HEK293 (cell line): ENCODE data around the gene PARVA.

Experiments used
- CTCF ChIA-PET: fragments of 350-600 bp; formaldehyde crosslinking; extraction: SDS; loops from one replicate; lab custom pipeline; 2021; ENCODE audit warnings: antibody characterized with exemption; lab: Yijun Ruan, JAX
- POLR2A ChIA-PET: fragments of 300-600 bp; formaldehyde crosslinking; extraction: SDS; loops from one replicate; lab custom pipeline; 2020; ENCODE audit warnings: antibody characterized with exemption, inconsistent platforms; lab: Yijun Ruan, JAX
- H3K27ac ChIP-seq: fragments of 200-500 bp; sonication (Bioruptor generic); 2 replicates; pipeline ENCODE4 v1.5.1; 2014; ENCODE audit warnings: low read depth, low read length, control low read depth, inconsistent platforms; ENCODE audit errors: extremely low read depth
- H3K36me3 ChIP-seq, 2 experiments: fragments of 200-500 bp in 1 of 2; sonication (Bioruptor generic) in 1 of 2; 1 replicate in 1 of 2; 2 replicates in 1 of 2; pipeline ENCODE4 v1.5.1; 2014 to 2017; ENCODE audit warnings: inconsistent platforms in 2 of 2, low read length in 2 of 2; ENCODE audit not compliant: control insufficient read depth in 2 of 2, insufficient read depth in 1 of 2
- H3K4me1 ChIP-seq: fragments of 200-500 bp; sonication (Bioruptor generic); 2 replicates; pipeline ENCODE4 v1.5.1; 2014; ENCODE audit warnings: mild to moderate bottlenecking, low read length, inconsistent platforms; ENCODE audit not compliant: control insufficient read depth, insufficient read depth
- H3K4me3 ChIP-seq: 2 replicates; pipeline ENCODE4 v1.5.1; 2011; ENCODE audit warnings: low read depth, mild to moderate bottlenecking, control low read depth, low read length, moderate library complexity
- H3K9me3 ChIP-seq: fragments of 200-500 bp; sonication (Bioruptor generic); 2 replicates; pipeline ENCODE4 v1.5.1; 2014; ENCODE audit warnings: low read depth, low read length, inconsistent platforms; ENCODE audit not compliant: control insufficient read depth, insufficient read depth
- AEBP2 ChIP-seq: fragments of 450-650 bp; formaldehyde crosslinking; IDR thresholded peaks from 2 replicates; pipeline ENCODE4 v1.5.1; 2016; ENCODE audit warnings: missing biosample characterization, missing genetic modification characterization, borderline replicate concordance
- GLI4 ChIP-seq: fragments of 450-650 bp; formaldehyde crosslinking; IDR thresholded peaks from 2 replicates; pipeline ENCODE4 v1.5.1; 2016; ENCODE audit warnings: missing biosample characterization, missing genetic modification characterization
- GLIS1 ChIP-seq: fragments of 450-650 bp; formaldehyde crosslinking; IDR thresholded peaks from 2 replicates; pipeline ENCODE4 v1.5.1; 2016; ENCODE audit warnings: missing biosample characterization, missing genetic modification characterization
- HIC1 ChIP-seq: fragments of 450-650 bp; formaldehyde crosslinking; IDR thresholded peaks from 2 replicates; pipeline ENCODE4 v1.5.1; 2016; ENCODE audit warnings: missing biosample characterization, missing genetic modification characterization
- PRDM1 ChIP-seq: fragments of 450-650 bp; formaldehyde crosslinking; IDR thresholded peaks from 2 replicates; pipeline ENCODE4; 2016; ENCODE audit warnings: missing biosample characterization, missing genetic modification characterization
- TCF7L2 ChIP-seq: IDR thresholded peaks from 2 replicates; pipeline ENCODE4 v1.6.1; 2011; ENCODE audit warnings: low read depth, mild to moderate bottlenecking, inconsistent platforms, low read length, moderate library complexity, borderline replicate concordance
- ZBTB20 ChIP-seq: fragments of 450-650 bp; formaldehyde crosslinking; IDR thresholded peaks from 2 replicates; pipeline ENCODE4 v1.5.1; 2016; ENCODE audit warnings: missing biosample characterization, missing genetic modification characterization
- ZBTB21 ChIP-seq: fragments of 450-650 bp; formaldehyde crosslinking; IDR thresholded peaks from 2 replicates; pipeline ENCODE4 v1.5.1; 2017; ENCODE audit warnings: missing biosample characterization, missing genetic modification characterization
- ZFHX2 ChIP-seq: fragments of 450-650 bp; formaldehyde crosslinking; conservative IDR thresholded peaks from 2 replicates; pipeline ENCODE4 v1.5.1; 2016; ENCODE audit warnings: missing biosample characterization, missing genetic modification characterization
- ZFP69B ChIP-seq: fragments of 450-650 bp; formaldehyde crosslinking; IDR thresholded peaks from 2 replicates; pipeline ENCODE4 v1.5.1; 2016; ENCODE audit warnings: missing biosample characterization, missing genetic modification characterization
- ZNF112 ChIP-seq: fragments of 450-650 bp; formaldehyde crosslinking; IDR thresholded peaks from 2 replicates; pipeline ENCODE4 v1.5.0; 2017; ENCODE audit warnings: missing biosample characterization, missing genetic modification characterization
- ZNF157 ChIP-seq: fragments of 450-650 bp; formaldehyde crosslinking; IDR thresholded peaks from 2 replicates; pipeline ENCODE4 v1.5.1; 2016; ENCODE audit warnings: missing biosample characterization, missing genetic modification characterization
- ZNF221 ChIP-seq: fragments of 450-650 bp; formaldehyde crosslinking; IDR thresholded peaks from 2 replicates; pipeline ENCODE4 v1.5.1; 2017; ENCODE audit warnings: missing biosample characterization, missing genetic modification characterization, borderline replicate concordance
- ZNF23 ChIP-seq: fragments of 450-650 bp; formaldehyde crosslinking; IDR thresholded peaks from 2 replicates; pipeline ENCODE4 v1.5.1; 2016; ENCODE audit warnings: missing biosample characterization, missing genetic modification characterization, borderline replicate concordance
- ZNF24 ChIP-seq: fragments of 450-650 bp; formaldehyde crosslinking; IDR thresholded peaks from 2 replicates; pipeline ENCODE4 v1.5.1; 2016; ENCODE audit warnings: missing biosample characterization, missing genetic modification characterization
- ZNF354C ChIP-seq: fragments of 450-650 bp; formaldehyde crosslinking; IDR thresholded peaks from 2 replicates; pipeline ENCODE4 v1.5.1; 2016; ENCODE audit warnings: missing biosample characterization, missing genetic modification characterization, low read depth, borderline replicate concordance
- ZNF366 ChIP-seq: fragments of 450-650 bp; formaldehyde crosslinking; conservative IDR thresholded peaks from 2 replicates; pipeline ENCODE4 v1.5.1; 2016; ENCODE audit warnings: missing biosample characterization, missing genetic modification characterization
- ZNF404 ChIP-seq: fragments of 450-650 bp; formaldehyde crosslinking; IDR thresholded peaks from 2 replicates; pipeline ENCODE4 v1.5.1; 2017; ENCODE audit warnings: missing biosample characterization, missing genetic modification characterization
- ZNF433 ChIP-seq: fragments of 450-650 bp; formaldehyde crosslinking; IDR thresholded peaks from 2 replicates; pipeline ENCODE4 v1.5.1; 2016; ENCODE audit warnings: missing biosample characterization, missing genetic modification characterization, low read depth
- ZNF555 ChIP-seq: fragments of 450-650 bp; formaldehyde crosslinking; conservative IDR thresholded peaks from 2 replicates; pipeline ENCODE4 v1.5.1; 2017; ENCODE audit warnings: missing biosample characterization, mild to moderate bottlenecking, missing genetic modification characterization, inconsistent platforms
- ZNF624 ChIP-seq: fragments of 450-650 bp; formaldehyde crosslinking; IDR thresholded peaks from 2 replicates; pipeline ENCODE4 v1.5.1; 2017; ENCODE audit warnings: missing biosample characterization, missing genetic modification characterization
- ZNF626 ChIP-seq: fragments of 450-650 bp; sonication (Bioruptor Pico); formaldehyde crosslinking; IDR thresholded peaks from 2 replicates; pipeline ENCODE4 v1.5.1; 2018; ENCODE audit warnings: missing biosample characterization, missing genetic modification characterization, inconsistent platforms
- ZNF76 ChIP-seq: fragments of 450-650 bp; formaldehyde crosslinking; IDR thresholded peaks from 2 replicates; pipeline ENCODE4; 2016; ENCODE audit warnings: low read depth, missing biosample characterization, missing genetic modification characterization, borderline replicate concordance
- ZNF776 ChIP-seq: fragments of 450-650 bp; formaldehyde crosslinking; IDR thresholded peaks from 2 replicates; pipeline ENCODE4 v1.5.0; 2017; ENCODE audit warnings: missing biosample characterization, missing genetic modification characterization, borderline replicate concordance
- ZNF785 ChIP-seq: fragments of 450-650 bp; formaldehyde crosslinking; IDR thresholded peaks from 2 replicates; pipeline ENCODE4 v1.5.1; 2016; ENCODE audit warnings: missing biosample characterization, missing genetic modification characterization
- ZNF792 ChIP-seq: fragments of 450-650 bp; formaldehyde crosslinking; IDR thresholded peaks from 2 replicates; pipeline ENCODE4 v1.5.1; 2016; ENCODE audit warnings: missing biosample characterization, missing genetic modification characterization
- ZSCAN4 ChIP-seq: fragments of 450-650 bp; formaldehyde crosslinking; IDR thresholded peaks from 2 replicates; pipeline ENCODE4 v1.5.1; 2017; ENCODE audit warnings: missing biosample characterization, missing genetic modification characterization

PARVA gene

GRCh38 chr11:12415342-12415966, 38.1 kb downstream of the PARVA start:
- ChIA-PET POLR2A (interaction anchor here (0.6 kb wide), 1 partner anchor 164 kb away, joined by 4 read pairs; no protein-coding TSS in a partner anchor), CTCF (no interaction called here)
- Histone ChIP-seq H3K27ac (no peak overlapping the region), H3K4me1 (no peaks in the 10 kb centered on the region), H3K4me3 (no peak overlapping the region), H3K36me3 (no peaks in the 10 kb centered on the region), H3K9me3 (no peaks in the 10 kb centered on the region)
- TF ChIP-seq ZBTB21 (tag by site-specific recombination) (no peak), HIC1 (tag by site-specific recombination) (no peak), ZNF785 (tag by site-specific recombination) (no peak), ZNF792 (tag by site-specific recombination) (no peak)

- TF ChIP-seq ZNF404 (tag by site-specific recombination) (no peak), ZNF24 (tag by site-specific recombination) (no peak), TCF7L2 (no peak), ZNF23 (tag by site-specific recombination) (no peak), GLI4 (tag by site-specific recombination) (no peak), ZNF555 (tag by site-specific recombination) (no peak), ZNF366 (peak; percentile 70), ZNF76 (tag by site-specific recombination) (no peak), PRDM1 (peak; percentile 69)
- POLR2A ChIA-PET: no interaction called here
- Histone ChIP-seq H3K9me3 (no peaks in the 10 kb centered on the region), H3K36me3 (no peaks in the 10 kb centered on the region), H3K4me3 (no peak overlapping the region), H3K4me1 (no peaks in the 10 kb centered on the region), H3K27ac (no peak overlapping the region)
- CTCF ChIA-PET: no interaction called here
Measured at GRCh38 chr11:12416552-12416951, 39.2 kb downstream of the PARVA start.

GRCh38 chr11:12417691-12418611, 40.6 kb downstream of the PARVA start:
- ChIA-PET CTCF (no interaction called here), POLR2A (no interaction called here)
- H3K9me3 ChIP-seq: no peaks in the 10 kb centered on the region
- H3K27ac ChIP-seq: no peak overlapping the region
- no peaks in the 10 kb centered on the region for H3K36me3 ChIP-seq
- H3K4me1 ChIP-seq: no peaks in the 10 kb centered on the region
- no peak overlapping the region for H3K4me3 ChIP-seq
- no peak for TF ChIP-seq ZNF157 (tag by site-specific recombination)
- TF ChIP-seq ZNF112 (tag by site-specific recombination): no peak
- TF ChIP-seq ZNF776 (tag by site-specific recombination): no peak
- peak; percentile 86 for TF ChIP-seq ZFHX2 (tag by site-specific recombination)
- no peak for TF ChIP-seq ZSCAN4
- TF ChIP-seq ZNF354C (tag by site-specific recombination): no peak
- no peak for TF ChIP-seq ZBTB20 (tag by site-specific recombination)
- peak; percentile 16; the same call in 1 of the 2 replicates for TF ChIP-seq GLIS1 (tag by site-specific recombination)
- TF ChIP-seq AEBP2 (tag by site-specific recombination): no peak
- no peak for TF ChIP-seq ZNF404 (tag by site-specific recombination)
- TF ChIP-seq ZNF626: no peak
- TF ChIP-seq ZNF433 (tag by site-specific recombination): no peak
- TF ChIP-seq ZNF221 (tag by site-specific recombination): no peak
- no peak for TF ChIP-seq ZNF624 (tag by site-specific recombination)
- no peak for TF ChIP-seq ZFP69B
